GM18505 (cell line): ENCODE results near the gene NLK.
"Not testable (repeated sequence)": the region's sequence is repeated elsewhere in the genome, so short reads cannot be mapped to it uniquely, and the experiment has no call there.

Source experiments
- ATAC-seq: cut with Tn5 transposase; IDR thresholded peaks from one replicate; pipeline ENCODE4 v1.9.1; 2021; ENCODE audit not compliant: unreplicated experiment
- POLR2A ChIP-seq: IDR thresholded peaks from 4 replicates; pipeline ENCODE4 v1.6.1; 2011; ENCODE audit warnings: borderline replicate concordance; ENCODE audit not compliant: insufficient read depth, insufficient read length; ENCODE audit errors: extremely low read depth

NLK gene

GRCh38 chr17:28096756-28097155 lies 54.3 kb downstream of the NLK start:
- TF ChIP-seq POLR2A: no peak
- no peak for ATAC-seq

DNA sequence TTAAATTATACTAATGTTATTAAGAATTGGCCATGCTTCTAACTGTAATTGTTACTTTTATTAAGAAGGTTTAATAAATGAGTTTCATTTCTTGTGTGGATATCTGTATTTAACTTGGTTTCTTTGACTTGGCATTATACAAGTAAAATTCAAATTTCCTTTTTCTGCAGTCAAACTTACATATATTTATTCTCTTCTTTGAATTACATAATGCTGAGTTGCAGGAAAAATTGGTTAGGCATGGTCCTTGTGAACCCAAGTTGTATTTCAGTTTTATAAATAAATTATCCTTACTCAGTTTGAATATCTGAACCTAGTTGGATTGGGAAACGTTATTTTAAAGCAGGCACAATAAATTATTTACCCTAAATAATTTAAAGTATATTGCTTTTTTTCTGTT lies 54.8 kb downstream of the NLK start:
- TF ChIP-seq POLR2A: no peak
- ATAC-seq: no peak

GRCh38 chr17:28097901-28098300 lies 55.4 kb downstream of the NLK start:
- no peak for TF ChIP-seq POLR2A
- no peak for ATAC-seq

DNA sequence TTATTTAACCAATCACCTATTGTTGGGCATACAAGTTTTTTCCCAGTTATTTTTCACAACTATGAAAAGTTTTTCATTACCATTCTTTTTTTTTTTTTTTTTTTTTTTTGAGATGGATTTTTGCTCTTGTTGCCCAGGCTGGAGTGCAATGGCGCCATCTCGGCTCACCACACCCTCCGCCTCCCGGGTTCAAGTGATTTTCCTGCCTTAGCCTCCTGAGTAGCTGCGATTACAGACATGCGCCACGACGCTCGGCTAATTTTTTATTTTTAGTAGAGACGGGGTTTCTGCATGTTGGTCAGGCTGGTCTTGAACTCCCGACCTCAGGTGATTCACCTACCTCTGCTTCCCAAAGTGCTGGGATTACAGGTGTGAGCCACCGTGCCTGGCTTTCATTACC lies 56.1 kb downstream of the NLK start:
- ATAC-seq: not testable (repeated sequence)

DNA sequence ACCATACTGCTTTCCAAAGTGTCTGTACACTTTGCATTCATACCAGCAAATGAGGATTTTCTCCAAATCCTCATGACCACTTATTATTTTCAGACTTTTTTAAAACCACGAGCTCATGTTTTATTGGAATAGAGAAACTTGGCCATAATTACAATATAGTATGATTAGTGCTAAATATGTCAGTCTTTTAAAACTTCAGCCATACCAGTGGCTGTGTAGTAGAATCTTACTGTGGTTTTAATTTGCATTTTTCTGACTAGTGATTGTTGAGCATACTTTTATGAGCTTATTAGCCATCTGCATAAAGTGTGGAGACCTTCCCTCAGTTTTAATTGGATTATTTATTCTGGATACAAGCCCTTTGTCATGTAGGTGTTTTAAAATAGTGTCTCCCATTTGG lies 57.8 kb downstream of the NLK start:
- ATAC-seq: no peak
- no peak for TF ChIP-seq POLR2A

DNA sequence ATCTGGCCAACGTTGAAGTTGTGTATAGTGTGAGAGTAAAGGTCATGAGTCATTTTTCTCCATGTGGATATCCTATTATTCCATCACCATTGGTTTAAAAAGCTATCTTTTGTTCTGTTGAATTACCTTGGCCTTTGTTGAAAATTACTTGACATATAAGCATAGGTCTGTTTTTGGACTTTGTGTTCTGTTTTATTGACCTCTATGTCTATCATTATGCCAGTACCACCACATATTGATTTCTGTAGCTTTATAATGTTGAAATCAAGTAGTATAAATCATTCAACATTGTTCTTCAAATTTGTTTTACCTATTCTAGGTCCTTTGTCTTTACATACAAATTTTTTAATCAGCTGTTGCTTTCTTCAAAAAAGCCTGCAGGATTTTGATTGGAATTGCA lies 58.5 kb downstream of the NLK start:
- TF ChIP-seq POLR2A: no peak

GRCh38 chr17:28101919-28102318 lies 59.4 kb downstream of the NLK start:
- no peak for ATAC-seq
- no peak for TF ChIP-seq POLR2A

More for the DNA sequence above, 58.5 kb downstream of the NLK start:
- ATAC-seq: no peak

GRCh38 chr17:28105501-28105900 lies 63.0 kb downstream of the NLK start:
- no peak for ATAC-seq
- no peak for TF ChIP-seq POLR2A

DNA sequence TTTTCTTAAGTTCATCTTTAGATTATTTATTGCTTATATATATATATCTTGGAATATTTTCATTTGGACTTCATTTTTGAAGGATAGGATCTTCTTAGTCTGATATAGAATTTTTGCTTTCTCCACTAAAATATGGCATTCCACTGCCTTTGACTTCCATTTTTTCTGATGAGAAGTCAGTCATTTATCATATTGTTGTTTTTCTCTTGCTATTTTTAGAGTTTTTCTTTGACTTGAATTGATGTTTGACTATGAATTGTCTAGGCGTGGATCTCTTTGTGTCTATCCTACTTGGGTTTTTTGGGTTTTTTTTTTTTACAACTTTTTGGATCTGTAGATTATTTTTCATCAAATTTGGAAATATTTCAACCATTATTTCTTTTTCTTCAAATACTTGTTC lies 67.7 kb downstream of the NLK start:
- TF ChIP-seq POLR2A: no peak
- ATAC-seq: no peak

- no peak for TF ChIP-seq POLR2A
- no peak for ATAC-seq
These were observed 69.7 kb downstream of the NLK start for GRCh38 chr17:28112181-28112580.

GRCh38 chr17:28112606-28113005 lies 70.1 kb downstream of the NLK start:
- no peak for TF ChIP-seq POLR2A
- no peak for ATAC-seq

DNA sequence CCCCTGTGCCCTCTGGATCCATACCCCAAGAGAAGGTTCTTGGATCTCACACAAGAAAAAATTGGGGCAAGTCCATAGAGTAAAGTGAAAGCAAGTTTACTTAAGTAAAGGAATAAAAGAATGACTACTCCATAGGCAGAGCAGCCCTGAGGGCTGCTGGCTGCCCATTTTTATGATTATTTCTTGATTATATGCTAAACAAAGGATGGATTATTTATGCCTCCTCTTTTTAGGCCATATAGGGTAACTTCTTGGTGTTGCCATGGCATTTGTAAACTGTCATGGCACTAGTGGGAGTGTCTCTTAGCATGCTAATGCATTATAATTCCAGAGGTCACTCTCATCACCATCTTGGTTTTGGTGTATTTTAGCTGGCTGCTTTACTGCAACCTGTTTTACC lies 70.8 kb downstream of the NLK start:
- no peak for ATAC-seq
- no peak for TF ChIP-seq POLR2A

DNA sequence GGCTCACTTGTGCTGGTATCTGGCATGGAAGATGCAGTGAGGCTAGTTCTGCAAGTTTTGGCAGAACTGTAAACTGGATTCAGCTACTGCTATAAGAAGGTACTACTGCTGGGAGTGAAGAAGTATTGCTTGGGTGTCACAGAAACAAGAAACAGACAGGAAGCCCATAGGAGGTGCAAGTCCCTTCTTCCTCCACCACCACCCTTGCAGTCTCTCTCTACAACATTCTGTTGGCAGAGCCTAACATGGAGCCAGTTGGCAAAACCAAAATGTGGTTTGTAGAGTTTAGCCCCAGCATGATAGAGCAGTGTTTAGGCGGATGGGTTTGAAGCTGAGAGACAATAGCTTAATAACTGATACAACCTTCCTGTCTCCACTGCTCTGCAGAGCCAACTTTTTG lies 72.6 kb downstream of the NLK start:
- no peak for ATAC-seq
- no peak for TF ChIP-seq POLR2A

DNA sequence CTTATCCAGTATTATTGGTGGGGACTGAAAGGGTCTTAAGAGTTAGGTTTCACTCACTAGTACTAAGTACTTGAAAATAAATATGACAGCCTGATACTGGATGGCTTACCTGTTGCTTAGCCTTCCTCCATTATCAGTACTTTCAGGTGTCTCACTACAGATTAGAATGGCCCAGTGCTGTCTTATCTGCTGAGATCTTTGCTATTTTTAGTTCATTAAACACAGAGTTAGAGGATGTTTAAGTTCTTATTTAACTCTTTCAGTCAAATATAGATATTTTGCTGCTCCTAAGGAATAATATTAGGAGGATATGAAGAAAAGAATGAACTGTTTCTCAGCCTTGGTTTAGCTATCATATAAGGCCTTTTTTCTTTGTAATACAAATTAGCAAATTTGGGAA lies 74.8 kb downstream of the NLK start:
- ATAC-seq: no peak
- no peak for TF ChIP-seq POLR2A

DNA sequence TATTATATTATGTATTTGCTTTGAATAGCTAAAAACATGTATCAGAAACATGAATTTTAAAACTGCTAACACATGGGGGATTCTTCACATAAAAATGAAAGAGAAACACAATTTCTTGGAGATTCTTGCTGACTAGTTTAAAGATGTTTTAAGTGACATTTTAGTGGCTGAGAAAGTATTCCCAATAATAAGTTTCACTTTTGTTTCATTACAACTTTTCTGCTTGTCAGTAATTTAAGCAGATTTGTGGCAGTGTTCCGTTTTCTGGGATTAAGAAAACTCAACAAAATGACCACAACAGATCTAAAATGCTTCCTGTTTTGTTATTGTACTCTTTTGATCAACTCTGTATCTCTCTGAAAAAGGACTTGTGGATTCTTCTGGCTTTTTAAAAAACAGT lies 75.9 kb downstream of the NLK start:
- no peak for TF ChIP-seq POLR2A
- ATAC-seq: no peak
